ENCODE data around the gene RAB22A.

- TF ChIP-seq CTCF (conservative IDR thresholded peaks at IDR 0.05 in 1 of 2, IDR thresholded peaks at IDR 0.05 in 1 of 2; ENCODE audit: extremely low read depth in 1 of 2, insufficient read depth in 1 of 2, low read depth in 1 of 2, low read length in 2 of 2) (no peak), EZH2 (IDR thresholded peaks at IDR 0.05; ENCODE audit: borderline replicate concordance, low read length) (no peak)
These were observed 12.1 kb upstream of the RAB22A start for GRCh38 chr20:58297394-58297793.

Data from mammary epithelial cell (primary cell).